SW 1271 (cell line): ENCODE results near the gene KCTD20.
"Not testable (repeated sequence)": the region's sequence is repeated elsewhere in the genome, so short reads cannot be mapped to it uniquely, and the experiment has no call there.

Source experiments
- DNase-seq, 2 experiments: peaks; one replicate each; lab custom pipeline; 2025; lab: John Stamatoyannopoulos, UW

Gene KCTD20

DNA sequence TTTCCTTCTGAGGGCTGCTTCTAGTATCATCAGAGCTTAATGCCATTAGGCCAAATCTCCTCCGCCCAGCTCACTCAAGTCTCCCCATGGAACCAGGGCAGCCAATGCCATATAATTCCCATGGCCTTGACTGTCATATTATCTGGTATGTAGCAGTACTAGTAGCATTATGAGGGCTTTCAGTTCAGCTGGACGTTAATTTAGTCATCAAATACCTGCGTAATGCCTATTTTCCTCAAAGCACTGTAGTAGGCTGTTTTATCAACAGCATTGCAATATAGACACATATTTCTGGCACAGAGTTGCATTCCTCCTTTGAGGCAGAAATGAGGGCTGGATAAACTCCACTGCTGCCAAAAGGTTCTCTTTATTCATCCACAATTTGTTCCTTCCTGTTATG is 1.7 kb downstream of the KCTD20 start:
- DNase-seq = no peak

- DNase-seq = no peak
Observed at GRCh38 chr6:36445621-36446020, 2.8 kb downstream of the KCTD20 start.

DNA sequence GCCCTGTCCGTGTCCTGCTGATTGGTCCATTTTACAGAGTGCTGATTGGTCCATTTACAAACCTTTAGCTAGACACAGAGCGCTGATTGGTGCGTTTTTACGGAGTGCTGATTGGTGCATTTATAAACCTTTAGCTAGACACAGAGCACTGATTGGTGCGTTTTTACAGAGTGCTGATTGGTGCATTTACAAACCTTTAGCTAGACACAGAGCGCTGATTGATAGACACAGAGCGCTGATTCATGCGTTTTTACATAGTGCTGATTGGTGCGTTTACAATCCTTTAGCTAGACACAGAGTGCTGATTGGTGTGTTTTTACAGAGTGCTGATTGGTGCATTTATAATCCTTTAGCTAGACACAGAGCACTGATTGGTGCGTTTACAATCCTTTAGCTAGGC is 6.4 kb downstream of the KCTD20 start:
- DNase-seq = not testable (repeated sequence)

GRCh38 chr6:36452897-36453296 is 10.1 kb downstream of the KCTD20 start:
- DNase-seq = not testable (repeated sequence)

GRCh38 chr6:36455486-36456027 is 12.8 kb downstream of the KCTD20 start:
- DNase-seq = no peak

DNA sequence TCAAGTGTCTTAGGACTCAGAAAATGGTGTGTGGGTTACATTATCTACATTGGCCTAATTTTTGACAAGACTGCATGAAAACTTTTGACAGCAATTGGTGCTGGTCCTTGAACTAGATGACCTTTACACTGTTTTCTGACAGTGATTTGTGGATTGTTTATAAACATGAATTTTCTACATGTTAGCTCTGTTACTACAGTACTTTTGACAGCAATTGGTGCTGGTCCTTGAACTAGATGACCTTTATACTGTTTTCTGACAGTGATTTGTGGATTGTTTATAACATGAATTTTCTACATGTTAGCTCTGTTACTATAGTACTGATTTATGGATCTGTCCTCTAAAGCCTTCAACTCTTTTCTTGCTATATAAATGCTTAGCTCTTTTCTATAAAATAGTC is 16.7 kb downstream of the KCTD20 start:
- DNase-seq = no peak

GRCh38 chr6:36460916-36461315 is 18.1 kb downstream of the KCTD20 start:
- DNase-seq = no peak

DNA sequence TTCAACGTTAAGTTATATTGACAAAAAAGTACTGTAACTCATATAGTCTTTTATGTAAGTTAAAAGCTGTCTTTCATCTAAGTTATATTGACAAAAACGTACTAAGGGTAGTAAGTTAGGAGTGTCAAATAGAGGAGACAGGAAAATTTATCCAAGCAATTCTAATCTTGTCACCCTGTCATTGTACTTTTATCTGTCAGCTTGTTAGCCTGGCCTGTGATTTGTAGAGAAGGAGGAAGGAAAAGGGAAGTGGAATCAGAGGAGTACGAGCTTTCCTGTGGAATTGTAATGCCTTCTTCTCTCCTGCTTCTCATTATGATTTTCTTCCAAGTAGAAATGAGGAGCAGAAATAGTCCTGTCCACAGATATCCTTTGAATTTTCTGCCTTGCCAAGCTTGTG is 18.8 kb downstream of the KCTD20 start:
- no peak for DNase-seq

DNA sequence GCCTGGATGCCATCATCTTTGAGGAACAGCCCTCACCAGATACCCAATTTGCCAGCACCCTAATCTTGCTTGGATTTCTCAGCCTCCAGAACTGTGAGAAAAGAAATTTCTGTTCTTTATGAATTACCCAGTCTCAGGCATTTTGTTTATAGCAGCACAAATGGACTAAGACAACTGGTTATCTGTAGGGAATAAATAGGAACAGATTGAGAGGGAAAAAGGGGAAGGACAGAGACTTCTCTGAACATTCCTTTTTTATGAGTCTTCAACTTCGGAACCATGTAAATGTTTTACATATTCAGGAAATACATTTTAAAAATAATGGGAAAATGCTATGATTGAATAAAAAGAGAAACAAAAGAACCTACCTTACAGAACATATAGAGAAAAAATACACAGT is 20.9 kb downstream of the KCTD20 start:
- no peak for DNase-seq

DNA sequence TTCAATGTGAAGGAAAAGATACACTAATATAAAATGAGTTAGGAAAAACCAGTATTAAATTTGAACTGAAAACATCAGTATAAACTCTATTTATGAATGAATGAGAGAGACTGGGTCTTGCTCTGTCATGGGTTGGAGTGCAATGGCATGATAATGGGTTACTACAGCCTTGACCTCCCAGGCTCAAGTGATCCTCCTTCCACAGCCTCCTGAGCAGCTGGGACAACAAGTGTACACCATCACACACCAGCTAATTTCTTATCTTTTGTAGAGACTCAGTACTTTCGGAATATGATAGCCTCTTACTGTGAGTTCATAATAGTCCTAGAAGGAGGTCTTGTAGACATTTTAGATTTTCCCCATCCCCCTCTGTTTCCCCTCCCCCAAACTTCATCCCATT is 21.4 kb downstream of the KCTD20 start:
- DNase-seq = no peak

- no peak for DNase-seq
Observed at GRCh38 chr6:36467625-36468024, 24.8 kb downstream of the KCTD20 start.

GRCh38 chr6:36469148-36469661 is 26.4 kb downstream of the KCTD20 start:
- DNase-seq = no peak

DNA sequence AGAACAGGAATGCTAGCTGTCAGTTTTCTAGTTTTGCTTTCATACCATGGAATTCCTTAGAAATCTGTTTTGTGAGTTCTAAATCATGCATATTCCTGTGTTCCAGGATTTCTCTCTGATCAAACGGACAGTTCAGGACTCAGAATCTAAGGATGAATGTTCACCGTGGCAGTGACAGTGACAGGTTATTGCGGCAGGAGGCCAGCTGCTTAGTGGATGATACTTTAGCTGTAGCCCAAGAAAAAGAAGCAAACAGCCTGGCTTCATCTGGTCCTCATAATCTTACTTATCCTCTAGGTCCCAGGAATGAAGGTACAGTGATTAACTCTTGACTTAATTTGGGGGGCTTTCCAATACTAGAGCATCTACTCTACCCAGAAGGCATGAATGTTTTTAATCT is 27.1 kb downstream of the KCTD20 start:
- no peak for DNase-seq

DNA sequence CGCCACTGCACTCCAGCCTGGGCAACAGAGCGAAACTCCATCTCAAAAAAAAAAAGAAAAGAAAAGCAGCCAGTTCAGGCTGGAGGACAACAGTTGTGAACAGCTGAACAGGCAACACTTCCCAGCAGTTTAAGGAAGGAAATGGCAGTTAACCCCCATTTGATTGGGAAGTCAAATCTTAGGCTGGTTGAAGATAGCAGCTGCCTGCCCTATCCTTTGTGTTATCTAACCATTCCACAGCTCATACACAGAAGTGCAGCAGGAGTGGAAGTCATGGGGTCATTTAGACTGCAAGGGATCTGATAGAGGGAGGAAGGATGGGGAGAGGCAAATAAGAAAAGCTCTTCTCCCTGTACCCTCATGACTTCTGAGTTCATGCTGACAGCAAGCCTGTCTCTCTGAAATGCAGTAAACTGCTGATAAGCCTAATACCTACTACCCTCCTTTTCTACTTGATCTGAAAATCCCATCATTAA is 35.3 kb downstream of the KCTD20 start:
- DNase-seq = no peak

DNA sequence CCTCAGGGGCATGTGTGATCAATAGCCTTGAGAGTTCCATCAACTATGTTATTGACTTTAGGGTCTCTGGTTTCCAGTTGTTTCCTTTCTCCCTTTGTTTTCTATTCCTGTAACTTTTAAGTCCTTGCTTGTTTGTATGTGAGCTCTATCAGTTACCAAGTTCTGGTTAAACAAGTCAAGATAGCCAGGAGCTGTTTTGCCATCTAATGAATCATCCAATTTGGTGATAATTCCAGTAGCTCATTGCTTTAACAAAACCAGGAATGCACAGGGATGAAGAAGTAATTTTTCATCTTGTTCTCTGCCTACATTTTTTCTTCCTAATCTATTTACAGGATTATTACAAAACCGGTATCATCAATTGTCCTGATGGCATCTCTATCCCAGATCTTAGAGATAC is 36.5 kb downstream of the KCTD20 start:
- no peak for DNase-seq

DNA sequence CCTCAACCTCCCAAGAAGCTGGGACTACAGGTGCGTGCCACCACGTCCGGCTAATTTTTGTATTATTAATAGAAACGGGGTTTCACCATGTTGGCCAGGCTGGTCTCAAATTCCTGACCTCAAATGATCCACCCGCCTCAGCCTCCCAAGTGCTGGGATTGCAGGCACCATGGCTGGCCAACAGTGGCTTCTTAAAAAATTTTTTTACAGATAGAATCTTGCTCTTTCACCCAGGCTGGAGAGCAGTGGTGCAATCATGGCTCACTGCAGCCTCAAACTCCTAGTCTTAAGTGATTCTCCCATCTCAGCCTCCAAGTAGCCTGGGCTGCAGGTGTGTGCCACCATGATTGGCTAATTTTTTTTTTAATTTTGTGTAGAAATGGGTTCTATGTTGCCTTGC is 40.5 kb downstream of the KCTD20 start:
- DNase-seq = not testable (repeated sequence)

DNA sequence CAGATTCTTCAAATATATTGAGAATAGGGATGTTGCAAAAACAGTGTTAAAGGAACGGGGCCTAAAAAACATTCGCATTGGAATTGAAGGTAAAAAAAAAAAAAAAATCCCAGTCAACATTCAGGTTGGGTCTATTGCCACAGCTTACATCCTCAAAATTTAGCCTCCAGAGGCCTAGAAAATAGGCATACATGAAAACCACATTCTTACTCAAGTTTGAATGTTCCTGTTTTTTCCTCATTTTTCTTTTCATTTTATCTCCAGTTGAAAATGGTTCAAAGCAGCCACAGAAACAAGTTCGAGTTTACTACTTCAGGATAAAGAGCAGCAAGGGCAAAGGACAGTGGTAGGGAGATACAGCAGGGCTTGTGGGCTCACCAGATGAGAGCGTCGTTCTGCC is 41.9 kb downstream of the KCTD20 start:
- DNase-seq = no peak

DNA sequence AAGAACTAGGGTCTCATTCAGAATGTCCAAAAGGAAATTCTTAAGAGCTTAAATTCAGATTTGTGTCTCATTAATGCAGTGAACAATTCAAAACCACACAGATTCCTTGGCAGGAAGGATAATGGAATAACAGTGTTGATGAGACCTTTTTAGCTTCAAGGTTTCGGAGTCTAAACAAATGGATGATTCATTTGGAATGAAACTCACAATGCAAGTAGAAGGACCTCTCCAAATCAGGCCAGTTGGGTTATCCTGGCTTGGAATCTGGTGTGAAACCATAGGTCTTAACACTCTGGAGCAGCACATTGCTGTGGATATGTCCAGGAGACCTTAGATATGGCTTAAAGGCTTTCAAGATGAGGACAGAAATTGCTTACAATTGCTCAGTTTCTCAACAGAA is 44.9 kb downstream of the KCTD20 start:
- no peak for DNase-seq

DNA sequence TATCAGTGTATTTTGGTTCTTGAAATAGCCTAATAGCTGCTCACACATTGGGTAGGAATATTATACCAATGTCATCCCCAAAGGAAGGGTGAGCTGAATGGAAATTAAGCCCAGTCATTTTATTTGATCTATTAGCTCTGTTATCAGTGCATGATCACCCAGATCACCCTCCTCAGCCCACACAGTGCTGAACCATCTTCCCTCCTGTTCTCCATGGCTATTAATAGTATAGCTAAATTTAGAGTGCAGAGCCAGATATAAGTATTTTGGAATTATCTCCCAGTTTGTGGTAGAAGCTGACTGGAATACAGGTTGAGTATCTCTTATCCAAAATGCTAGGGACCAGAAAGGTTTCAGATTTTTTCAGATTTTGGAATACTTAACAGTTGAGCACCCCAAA is 45.4 kb downstream of the KCTD20 start:
- no peak for DNase-seq

DNA sequence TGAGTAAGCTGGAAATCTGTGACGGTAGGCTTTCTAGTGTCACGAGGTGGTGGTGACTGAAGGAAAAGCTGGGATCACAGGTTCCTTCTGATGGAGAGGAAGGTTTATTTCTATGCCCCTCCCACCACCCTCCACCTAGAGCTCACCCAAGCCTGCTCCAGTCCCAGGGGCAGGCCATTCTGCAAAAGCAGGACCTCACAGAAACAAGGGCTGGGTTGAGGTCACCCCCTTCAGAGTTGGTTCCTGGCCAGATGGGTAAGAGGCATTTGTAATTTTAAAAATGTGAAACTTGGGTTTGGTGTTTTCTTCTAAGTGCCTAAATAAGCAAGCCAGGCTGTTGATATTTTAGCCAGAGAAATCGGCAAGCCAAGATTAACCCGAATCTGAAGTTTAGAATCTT is 46.6 kb downstream of the KCTD20 start:
- DNase-seq = no peak

GRCh38 chr6:36491378-36491965 is 48.7 kb downstream of the KCTD20 start:
- no peak for DNase-seq

- DNase-seq = no peak
Observed at GRCh38 chr6:36492092-36492491, 49.3 kb downstream of the KCTD20 start.

DNA sequence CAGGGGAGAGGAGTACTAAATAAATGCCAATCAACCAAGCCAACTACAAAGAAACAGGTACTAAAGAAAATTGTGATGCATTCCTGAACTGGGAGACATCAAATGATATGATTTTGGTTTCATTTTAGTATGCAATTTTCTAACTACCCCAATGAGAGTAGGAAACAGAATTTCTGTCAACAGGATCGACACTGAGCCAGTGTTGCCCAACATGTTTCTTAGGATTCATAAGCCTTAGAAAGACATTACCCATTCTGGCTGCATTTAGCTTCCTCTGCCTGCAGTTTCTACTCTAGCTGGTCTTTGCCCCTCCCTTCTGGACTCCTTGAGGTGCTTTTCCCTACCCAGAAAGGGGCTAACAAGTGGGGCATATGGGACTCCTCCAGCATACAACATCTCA is 49.8 kb downstream of the KCTD20 start:
- no peak for DNase-seq

- DNase-seq = no peak
Observed at GRCh38 chr6:36493319-36493718, 50.5 kb downstream of the KCTD20 start.
